Measurements from ENCODE around the gene PPP1R10. TPM values are rescaled to one million over a fixed set of nuclear protein-coding genes. Genes with fewer than 3 reads are reported as not detected.

The PPP1R10 gene
- total RNA-seq, 1 experiment from 2014 or later: 123 TPM

DNA sequence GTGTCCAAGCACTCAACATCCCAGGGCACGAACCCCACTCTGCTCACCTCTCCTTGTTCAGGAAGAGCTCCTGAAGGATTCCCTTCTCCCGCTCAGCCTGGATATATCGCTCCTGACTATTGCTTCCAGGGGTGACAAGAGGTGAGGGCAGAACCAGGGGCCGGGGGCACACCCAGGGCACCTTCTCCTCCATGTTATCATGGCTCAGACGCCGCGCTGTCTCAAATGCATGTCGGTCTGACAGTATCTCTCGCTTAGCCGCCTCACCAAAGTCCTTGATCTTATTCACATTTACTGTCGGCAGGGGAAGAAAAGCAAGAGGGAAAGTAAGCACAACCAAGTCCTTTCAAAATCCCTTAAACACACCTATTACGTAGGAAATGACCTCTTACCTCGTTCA, 13.1 kb downstream of the PPP1R10 start:
- Histone ChIP-seq H4K8ac (replicated peaks; ENCODE audit: insufficient read length, low read depth, low read length) (no peak overlapping the region), H4K91ac (ENCODE audit: insufficient read length, low read depth, low read length) (no peak overlapping the region), H3K14ac (ENCODE audit: insufficient read depth, low read length) (no peak overlapping the region), H3K79me1 (ENCODE audit: insufficient read depth, low read depth, low read length, poor library complexity, severe bottlenecking) (no peaks in the 10 kb centered on the region), H3K9ac (ENCODE audit: extremely low read depth, insufficient read length, low read length) (no peak overlapping the region), H3K23me2 (ENCODE audit: insufficient read length, low read depth, low read length, poor library complexity, severe bottlenecking) (no peaks in the 10 kb centered on the region), H2BK15ac (ENCODE audit: low read depth, low read length) (no peak overlapping the region), H2BK20ac (ENCODE audit: low read depth, low read length, poor library complexity, severe bottlenecking) (no peak overlapping the region), H4K20me1 (ENCODE audit: control insufficient read depth, insufficient read depth, insufficient read length) (peaks cover 3% of the 10 kb centered on the region), H3K4me2 (ENCODE audit: insufficient read depth, insufficient read length, low read length) (no peak overlapping the region), H3K79me2 (ENCODE audit: insufficient read depth, low read length) (no peaks in the 10 kb centered on the region), H3K27ac (ENCODE audit: insufficient read length, low read depth, low read length) (no peak overlapping the region), H2BK5ac (ENCODE audit: insufficient read length, low read length) (no peak overlapping the region), H2AFZ (ENCODE audit: low read length) (no peak overlapping the region), H3K9me3 (ENCODE audit: control insufficient read depth, low read depth, low read length) (no peaks in the 10 kb centered on the region), H2BK120ac (ENCODE audit: low read depth, low read length, poor library complexity, severe bottlenecking) (no peak overlapping the region), H3T11ph (ENCODE audit: low read length) (no peak overlapping the region), H3K56ac (ENCODE audit: insufficient read length, low read depth, low read length) (no peak overlapping the region), H3K4ac (ENCODE audit: low read depth, low read length) (no peak overlapping the region), H2BK12ac (ENCODE audit: insufficient read length, low read depth, low read length) (no peak overlapping the region), H4K5ac (ENCODE audit: insufficient read length, low read depth, low read length) (no peak overlapping the region), H3K23ac (ENCODE audit: insufficient read length, low read depth, low read length) (no peak overlapping the region), H2AK5ac (ENCODE audit: insufficient read length, low read length) (no peak overlapping the region), H3K27me3 (ENCODE audit: insufficient read depth, low read length) (no peaks in the 10 kb centered on the region), H3K18ac (ENCODE audit: insufficient read length, low read depth, low read length) (no peak overlapping the region), H3K4me1 (ENCODE audit: insufficient read depth, low read length) (no peaks in the 10 kb centered on the region)
- Mint-ChIP-seq H3K36me3 (ENCODE audit: insufficient read depth in 1 of 3, low read depth in 3 of 3) (peaks cover 63 to 94% (median 92%) of the 10 kb centered on the region in 3 experiments), H3K4me1 (no peaks in the 10 kb centered on the region), H3K27ac (no peak overlapping the region), H3K4me3 (no peak overlapping the region), H3K27me3 (ENCODE audit: low read depth) (peaks cover 2% of the 10 kb centered on the region), H3K9me3 (no peaks in the 10 kb centered on the region)
- WGBS (ENCODE audit: extremely low coverage, insufficient read length, low lambda C conversion rate): no CpG with 5 or more reads among the region's 13 CpGs
- TF ChIP-seq, protein P1, sequence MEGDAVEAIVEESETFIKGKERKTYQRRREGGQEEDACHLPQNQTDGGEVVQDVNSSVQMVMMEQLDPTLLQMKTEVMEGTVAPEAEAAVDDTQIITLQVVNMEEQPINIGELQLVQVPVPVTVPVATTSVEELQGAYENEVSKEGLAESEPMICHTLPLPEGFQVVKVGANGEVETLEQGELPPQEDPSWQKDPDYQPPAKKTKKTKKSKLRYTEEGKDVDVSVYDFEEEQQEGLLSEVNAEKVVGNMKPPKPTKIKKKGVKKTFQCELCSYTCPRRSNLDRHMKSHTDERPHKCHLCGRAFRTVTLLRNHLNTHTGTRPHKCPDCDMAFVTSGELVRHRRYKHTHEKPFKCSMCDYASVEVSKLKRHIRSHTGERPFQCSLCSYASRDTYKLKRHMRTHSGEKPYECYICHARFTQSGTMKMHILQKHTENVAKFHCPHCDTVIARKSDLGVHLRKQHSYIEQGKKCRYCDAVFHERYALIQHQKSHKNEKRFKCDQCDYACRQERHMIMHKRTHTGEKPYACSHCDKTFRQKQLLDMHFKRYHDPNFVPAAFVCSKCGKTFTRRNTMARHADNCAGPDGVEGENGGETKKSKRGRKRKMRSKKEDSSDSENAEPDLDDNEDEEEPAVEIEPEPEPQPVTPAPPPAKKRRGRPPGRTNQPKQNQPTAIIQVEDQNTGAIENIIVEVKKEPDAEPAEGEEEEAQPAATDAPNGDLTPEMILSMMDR (conservative IDR thresholded peaks at IDR 0.05): no peak
- no peak for DNase-seq

All from H9 (cell line).